SK-N-MC (cell line): ENCODE measurements around the gene TRMT6.

Experiments used
- DNase-seq: peaks from one replicate; pipeline ENCODE4 v3.0.0-alpha.2; 2011; ENCODE audit warnings: low read depth, low spot score
- H3K27ac ChIP-seq: fragments of 200-600 bp; sonication (generic); 2 replicates; pipeline ENCODE4 v1.5.1; 2016; ENCODE audit warnings: mixed run types
- H3K36me3 ChIP-seq: fragments of 200-600 bp; sonication (generic); 2 replicates; pipeline ENCODE4 v1.6.1; 2017; ENCODE audit warnings: antibody characterized with exemption, low read length, mixed read lengths; ENCODE audit not compliant: insufficient read depth
- H3K4me3 ChIP-seq: fragments of 200-600 bp; sonication (generic); 2 replicates; pipeline ENCODE4 v1.5.1; 2016
- H3K9ac ChIP-seq: fragments of 200-600 bp; sonication (generic); 2 replicates; pipeline ENCODE4 v1.8.0; 2017; ENCODE audit warnings: mixed run types, mixed read lengths; ENCODE audit not compliant: insufficient read length
- H3K9me3 ChIP-seq: fragments of 200-600 bp; sonication (generic); 2 replicates; pipeline ENCODE4 v1.6.1; 2017; ENCODE audit warnings: low read depth, mild to moderate bottlenecking, antibody characterized with exemption, low read length, moderate library complexity, mixed read lengths
- EZH2 ChIP-seq: fragments of 200-600 bp; sonication (generic); IDR thresholded peaks from one replicate; pipeline ENCODE4 v1.6.1; 2017; ENCODE audit warnings: antibody characterized with exemption
- FOXP2 ChIP-seq: optimal IDR thresholded peaks from 2 replicates; pipeline ENCODE3; 2011; ENCODE audit warnings: mild to moderate bottlenecking, moderate library complexity; ENCODE audit not compliant: insufficient read depth; ENCODE audit errors: extremely low read length, control extremely low read depth
- POLR2AphosphoS5 ChIP-seq: IDR thresholded peaks from 2 replicates; pipeline ENCODE4 v1.6.1; 2012; ENCODE audit warnings: mild to moderate bottlenecking, low read depth, low read length, borderline replicate concordance

Gene TRMT6

GRCh38 chr20:5900908-5901307, 49.4 kb downstream of the TRMT6 start:
- H3K9ac ChIP-seq = no peak overlapping the region
- no peak overlapping the region for H3K4me3 ChIP-seq
- DNase-seq = no peak

GRCh38 chr20:5899444-5899843, 50.9 kb downstream of the TRMT6 start:
- H3K4me3 ChIP-seq = no peak overlapping the region
- H3K9ac ChIP-seq = no peak overlapping the region
- DNase-seq = no peak
- H3K36me3 ChIP-seq = no peaks in the 10 kb centered on the region
- no peak overlapping the region for H3K27ac ChIP-seq
- TF ChIP-seq POLR2AphosphoS5 = no peak
- no peak for TF ChIP-seq EZH2
- no peak for TF ChIP-seq FOXP2
- H3K9me3 ChIP-seq = no peaks in the 10 kb centered on the region

More at GRCh38 chr20:5900908-5901307, 49.4 kb downstream of the TRMT6 start:
- no peak for TF ChIP-seq FOXP2
- Histone ChIP-seq H3K36me3 (no peaks in the 10 kb centered on the region), H3K9me3 (no peaks in the 10 kb centered on the region), H3K27ac (no peak overlapping the region)

- Histone ChIP-seq H3K9me3 (no peaks in the 10 kb centered on the region), H3K36me3 (no peaks in the 10 kb centered on the region), H3K4me3 (no peak overlapping the region), H3K27ac (no peak overlapping the region), H3K9ac (no peak overlapping the region)
- no peak for TF ChIP-seq FOXP2
- no peak for TF ChIP-seq POLR2AphosphoS5
- no peak for TF ChIP-seq EZH2
- no peak for DNase-seq
These were observed 54.7 kb downstream of the TRMT6 start for GRCh38 chr20:5895626-5896025.

DNA sequence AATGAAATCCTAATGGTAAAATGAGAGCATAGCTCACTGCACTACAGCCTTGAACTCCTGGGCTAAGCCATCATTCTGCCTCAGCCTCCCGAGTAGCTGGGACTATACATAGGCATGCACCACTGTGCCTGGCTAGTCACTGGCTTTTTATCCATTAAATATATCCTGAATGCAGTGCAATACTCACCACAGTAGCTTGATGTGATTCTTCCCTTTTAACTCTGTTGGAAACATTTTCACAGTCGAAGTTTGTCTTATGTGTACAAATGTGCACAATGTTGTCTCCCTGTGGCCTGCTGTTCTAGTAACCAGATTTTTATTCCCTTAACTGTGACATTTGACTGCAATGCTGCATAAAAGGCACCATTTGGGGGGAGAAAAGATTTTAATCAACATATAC, 56.7 kb downstream of the TRMT6 start:
- H3K9ac ChIP-seq = no peak overlapping the region
- H3K27ac ChIP-seq = no peak overlapping the region
- no peaks in the 10 kb centered on the region for H3K9me3 ChIP-seq
- TF ChIP-seq EZH2 (no peak), POLR2AphosphoS5 (no peak)
- DNase-seq = no peak
- H3K36me3 ChIP-seq = no peaks in the 10 kb centered on the region
- H3K4me3 ChIP-seq = no peak overlapping the region

GRCh38 chr20:5893052-5893451, 57.3 kb downstream of the TRMT6 start:
- Histone ChIP-seq H3K27ac (no peak overlapping the region), H3K9me3 (no peaks in the 10 kb centered on the region), H3K9ac (no peak overlapping the region), H3K36me3 (no peaks in the 10 kb centered on the region), H3K4me3 (no peak overlapping the region)
- no peak for TF ChIP-seq EZH2
- no peak for TF ChIP-seq FOXP2
- no peak for TF ChIP-seq POLR2AphosphoS5
- DNase-seq = no peak

- no peak overlapping the region for H3K4me3 ChIP-seq
- H3K9ac ChIP-seq = no peak overlapping the region
- H3K27ac ChIP-seq = no peak overlapping the region
- H3K36me3 ChIP-seq = no peaks in the 10 kb centered on the region
- DNase-seq = no peak
- TF ChIP-seq FOXP2 = no peak
- TF ChIP-seq EZH2 = no peak
- TF ChIP-seq POLR2AphosphoS5 = no peak
- H3K9me3 ChIP-seq = no peaks in the 10 kb centered on the region
These were observed 59.4 kb downstream of the TRMT6 start for GRCh38 chr20:5890773-5891441.

- H3K4me3 ChIP-seq = no peak overlapping the region
- no peaks in the 10 kb centered on the region for H3K9me3 ChIP-seq
- TF ChIP-seq POLR2AphosphoS5 (no peak), EZH2 (no peak), FOXP2 (no peak)
- DNase-seq = no peak
- H3K9ac ChIP-seq = no peak overlapping the region
- H3K36me3 ChIP-seq = no peaks in the 10 kb centered on the region
- H3K27ac ChIP-seq = no peak overlapping the region
These were observed 62.3 kb downstream of the TRMT6 start for GRCh38 chr20:5888041-5888440.

DNA sequence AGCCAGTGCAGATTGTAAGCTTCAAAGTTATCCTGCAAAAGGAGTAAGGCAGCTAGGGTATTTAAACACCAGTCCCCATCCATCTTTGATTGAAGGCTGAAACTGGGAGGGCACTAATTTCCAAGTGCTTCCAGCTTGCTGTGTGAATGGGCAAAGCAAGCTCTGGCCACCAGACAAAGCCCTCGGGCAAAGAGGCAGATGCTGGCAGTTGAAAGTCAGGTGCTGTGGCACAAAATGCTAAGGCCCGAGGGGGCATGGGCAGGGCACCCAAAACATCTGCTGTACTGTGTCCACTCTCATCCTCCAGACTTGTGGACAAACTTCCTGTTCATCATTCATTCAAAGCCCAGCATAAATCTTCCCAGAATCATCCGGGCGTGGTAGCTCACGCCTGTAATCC, 62.9 kb downstream of the TRMT6 start:
- Histone ChIP-seq H3K36me3 (no peaks in the 10 kb centered on the region), H3K9me3 (no peaks in the 10 kb centered on the region), H3K9ac (no peak overlapping the region), H3K4me3 (no peak overlapping the region), H3K27ac (no peak overlapping the region)
- TF ChIP-seq FOXP2 (no peak), EZH2 (no peak), POLR2AphosphoS5 (no peak)
- DNase-seq = no peak
